K562 (cell line): Measurements from ENCODE around the gene CERS5. TPM values are rescaled to one million over a fixed set of nuclear protein-coding genes. Genes with fewer than 3 reads are reported as not detected.
A peak's percentile ranks its signal among the peaks of the same experiment; 100 is the strongest.

Experiments used
- ARID1B ChIP-seq: fragments of 450-650 bp; IDR thresholded peaks from 2 replicates; pipeline ENCODE4 v1.6.1; 2016; ENCODE audit warnings: antibody characterized with exemption, mild to moderate bottlenecking, inconsistent platforms
- C11orf30 ChIP-seq: fragments of 450-650 bp; IDR thresholded peaks from 2 replicates; pipeline ENCODE4 v1.6.1; 2016; ENCODE audit warnings: low read depth, mild to moderate bottlenecking
- CBFA2T3 ChIP-seq: fragments of 450-650 bp; IDR thresholded peaks from 2 replicates; pipeline ENCODE4 v1.6.1; 2017
- DPF2 ChIP-seq: fragments of 450-650 bp; IDR thresholded peaks from 2 replicates; pipeline ENCODE4 v1.6.1; 2016
- EP300 ChIP-seq: IDR thresholded peaks from 2 replicates; pipeline ENCODE4 v1.6.1; 2012; ENCODE audit warnings: low read length, improper control_type of control experiment
- FOXK2 ChIP-seq, 2 experiments: fragments of 450-650 bp; IDR thresholded peaks in 1 of 2; conservative IDR thresholded peaks in 1 of 2; 2 replicates each; pipeline ENCODE4 v1.6.1; 2016; ENCODE audit warnings: low read depth in 2 of 2, mild to moderate bottlenecking in 1 of 2
- GTF2F1 ChIP-seq: IDR thresholded peaks from 2 replicates; pipeline ENCODE4 v1.6.1; 2011; ENCODE audit warnings: low read depth, low read length, improper control_type of control experiment
- HCFC1 ChIP-seq: IDR thresholded peaks from 2 replicates; pipeline ENCODE4 v1.6.1; 2012; ENCODE audit warnings: low read depth, low read length, improper control_type of control experiment
- HDAC1 ChIP-seq, 2 experiments: fragments of 450-650 bp; IDR thresholded peaks; 2 replicates each; pipeline ENCODE4 v1.6.1; 2016 to 2017; ENCODE audit warnings: inconsistent platforms in 1 of 2, mild to moderate bottlenecking in 1 of 2, moderate library complexity in 1 of 2
- HDGF ChIP-seq: fragments of 450-650 bp; IDR thresholded peaks from 2 replicates; pipeline ENCODE4 v1.6.1; 2016
- LEF1 ChIP-seq: fragments of 450-650 bp; IDR thresholded peaks from 2 replicates; pipeline ENCODE4 v1.6.1; 2016; ENCODE audit warnings: mild to moderate bottlenecking
- NR2C2 ChIP-seq, 2 experiments: fragments of 200-800 bp in 1 of 2; sonication (Bioruptor generic) in 1 of 2; sonication (generic) in 1 of 2; formaldehyde crosslinking in 1 of 2; IDR thresholded peaks; 2 replicates each; pipeline versions ENCODE4 v1.6.1 to v1.8.0; 2016 to 2022; ENCODE audit warnings: mild to moderate bottlenecking in 1 of 2, missing compliant biosample characterization in 1 of 2, missing genetic modification characterization in 1 of 2, missing genetic modification reagents in 1 of 2
- RB1 ChIP-seq: fragments of 450-650 bp; IDR thresholded peaks from 2 replicates; pipeline ENCODE4 v1.6.1; 2017; ENCODE audit warnings: low read depth, mild to moderate bottlenecking
- RFX5 ChIP-seq: IDR thresholded peaks from 2 replicates; pipeline ENCODE4 v1.6.1; 2011; ENCODE audit warnings: low read depth, mild to moderate bottlenecking, improper control_type of control experiment, low read length
- SIRT6 ChIP-seq: IDR thresholded peaks from one replicate; pipeline ENCODE4 v1.6.1; 2012; ENCODE audit warnings: low read depth, mild to moderate bottlenecking, control low read depth, inconsistent platforms, low read length, moderate library complexity
- SMARCA4 ChIP-seq: fragments of 450-650 bp; IDR thresholded peaks from 2 replicates; pipeline ENCODE4 v1.6.1; 2016
- TCF3 ChIP-seq: sonication (generic); formaldehyde crosslinking; IDR thresholded peaks from 2 replicates; pipeline ENCODE4 v1.4.0; 2020; ENCODE audit warnings: mild to moderate bottlenecking, missing genetic modification reagents
- USF2 ChIP-seq: sonication (generic); formaldehyde crosslinking; IDR thresholded peaks from 2 replicates; pipeline ENCODE4 v1.5.0; 2020; ENCODE audit warnings: missing genetic modification reagents
- ZNF133 ChIP-seq: fragments of 250-450 bp; sonication (Bioruptor Pico); IDR thresholded peaks from 2 replicates; pipeline ENCODE4 v1.4.0; 2020; ENCODE audit warnings: mild to moderate bottlenecking
- ZNF444 ChIP-seq: fragments of 250-450 bp; sonication (Bioruptor Pico); IDR thresholded peaks from 2 replicates; pipeline ENCODE4 v1.4.0; 2020; ENCODE audit warnings: mild to moderate bottlenecking, moderate library complexity
- polyA plus RNA-seq, 8 experiments: library from polyadenylated mRNA; depleted of rRNA in 4 of 8; stranded (reverse) in 5 of 8; unstranded in 3 of 8; fragments of >200 nt; fragmentation: Nextera tagmentation in 2 of 8; fragmentation: Illumina TruSeq in 1 of 8; extraction: Ambion mirVana in 2 of 8; extraction: Trizol in 1 of 8; gene quantifications; 2 replicates each; pipeline versions ENCODE4 v1.2.1 to v1.2.3, GENCODE V29; 2011 to 2014; ENCODE audit warnings: inconsistent platforms in 1 of 8, missing spikeins in 1 of 8
- total RNA-seq, 7 experiments: library from RNA; depleted of rRNA in 6 of 7; stranded (reverse); fragments of >200 nt in 6 of 7; fragmentation: Illumina TruSeq in 2 of 7; extraction: Trizol in 2 of 7; gene quantifications; 2 replicates each; pipeline versions ENCODE4 v1.2.1 to v1.2.3, GENCODE V29; 2011 to 2021; ENCODE audit warnings: low replicate concordance in 1 of 7
- TF ChIP-seq, protein P1 (sequence below), 2 experiments: fragments of 250-450 bp in 1 of 2; fragments of 450-650 bp in 1 of 2; sonication (Bioruptor Pico) in 1 of 2; IDR thresholded peaks; 2 replicates each; pipeline versions ENCODE4 v1.6.1 to v1.8.0; 2016 to 2021; ENCODE audit warnings: mild to moderate bottlenecking in 2 of 2, moderate library complexity in 2 of 2, missing compliant biosample characterization in 1 of 2, missing genetic modification characterization in 1 of 2
- TF ChIP-seq, protein P2 (sequence below): fragments of 450-650 bp; conservative IDR thresholded peaks from 2 replicates; pipeline ENCODE4 v1.6.1; 2016; ENCODE audit warnings: missing genetic modification characterization, low read depth, mild to moderate bottlenecking, missing compliant biosample characterization, moderate library complexity
- TF ChIP-seq, protein P3 (sequence below): sonication (generic); formaldehyde crosslinking; IDR thresholded peaks from 2 replicates; pipeline ENCODE4 v1.8.0; 2022; ENCODE audit warnings: mild to moderate bottlenecking, missing genetic modification reagents

Gene CERS5
- total and polyA plus RNA-seq, 9 of the 15 experiments (the other 6 are each of a cell fraction or from before 2014, with no cell fraction given) = 6.1 to 47.5 (median 17.8) TPM

- TF ChIP-seq, protein P1, sequence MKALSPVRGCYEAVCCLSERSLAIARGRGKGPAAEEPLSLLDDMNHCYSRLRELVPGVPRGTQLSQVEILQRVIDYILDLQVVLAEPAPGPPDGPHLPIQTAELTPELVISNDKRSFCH (CRISPR knock-in tag; IDR thresholded peaks at IDR 0.05) = no peak
- TF ChIP-seq, protein P1 (tag; IDR thresholded peaks at IDR 0.05) = peak; percentile 36; the same call in 1 of the 2 replicates
- TF ChIP-seq DPF2 (peak; percentile 66), CBFA2T3 (peak; percentile 51), TCF3 (CRISPR knock-in tag) (peak; percentile 24; the same call in 1 of the 2 replicates), EP300 (peak; percentile 31; the same call in 1 of the 2 replicates), HCFC1 (0 out of 2 replicates have a peak, but pooled peaks have one; percentile 15), SMARCA4 (peak; percentile 34; the same call in 1 of the 2 replicates), USF2 (CRISPR knock-in tag) (no peak), RFX5 (peak; percentile 73), RB1 (no peak), ZNF133 (CRISPR knock-in tag) (no peak), HDGF (0 out of 2 replicates have a peak, but pooled peaks have one; percentile 56), HDAC1 (IDR thresholded peaks at IDR 0.05) (0 out of 4 replicates have a peak, but pooled peaks of 1 of the 2 experiments have one; percentile 36), LEF1 (0 out of 2 replicates have a peak, but pooled peaks have one; percentile 40), SIRT6 (no peak), ARID1B (peak; percentile 46; the same call in 1 of the 2 replicates), ZNF444 (CRISPR knock-in tag) (no peak), NR2C2 (CRISPR knock-in tag; IDR thresholded peaks at IDR 0.05) (no peak), NR2C2 (tag; IDR thresholded peaks at IDR 0.05) (peak; percentile 68; the same call in 1 of the 2 replicates), GTF2F1 (no peak), C11orf30 (peak; percentile 51), FOXK2 (conservative IDR thresholded peaks at IDR 0.05 in 1 of 2, IDR thresholded peaks at IDR 0.05 in 1 of 2; ENCODE audit: low read depth in 2 of 2) (peak in 1 of 2 experiments; percentile 28; a peak in 1 of 4 replicates)
- TF ChIP-seq, protein P2, sequence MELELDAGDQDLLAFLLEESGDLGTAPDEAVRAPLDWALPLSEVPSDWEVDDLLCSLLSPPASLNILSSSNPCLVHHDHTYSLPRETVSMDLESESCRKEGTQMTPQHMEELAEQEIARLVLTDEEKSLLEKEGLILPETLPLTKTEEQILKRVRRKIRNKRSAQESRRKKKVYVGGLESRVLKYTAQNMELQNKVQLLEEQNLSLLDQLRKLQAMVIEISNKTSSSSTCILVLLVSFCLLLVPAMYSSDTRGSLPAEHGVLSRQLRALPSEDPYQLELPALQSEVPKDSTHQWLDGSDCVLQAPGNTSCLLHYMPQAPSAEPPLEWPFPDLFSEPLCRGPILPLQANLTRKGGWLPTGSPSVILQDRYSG (tag) = 0 out of 2 replicates have a peak, but pooled peaks have one; percentile 43
- TF ChIP-seq, protein P3, sequence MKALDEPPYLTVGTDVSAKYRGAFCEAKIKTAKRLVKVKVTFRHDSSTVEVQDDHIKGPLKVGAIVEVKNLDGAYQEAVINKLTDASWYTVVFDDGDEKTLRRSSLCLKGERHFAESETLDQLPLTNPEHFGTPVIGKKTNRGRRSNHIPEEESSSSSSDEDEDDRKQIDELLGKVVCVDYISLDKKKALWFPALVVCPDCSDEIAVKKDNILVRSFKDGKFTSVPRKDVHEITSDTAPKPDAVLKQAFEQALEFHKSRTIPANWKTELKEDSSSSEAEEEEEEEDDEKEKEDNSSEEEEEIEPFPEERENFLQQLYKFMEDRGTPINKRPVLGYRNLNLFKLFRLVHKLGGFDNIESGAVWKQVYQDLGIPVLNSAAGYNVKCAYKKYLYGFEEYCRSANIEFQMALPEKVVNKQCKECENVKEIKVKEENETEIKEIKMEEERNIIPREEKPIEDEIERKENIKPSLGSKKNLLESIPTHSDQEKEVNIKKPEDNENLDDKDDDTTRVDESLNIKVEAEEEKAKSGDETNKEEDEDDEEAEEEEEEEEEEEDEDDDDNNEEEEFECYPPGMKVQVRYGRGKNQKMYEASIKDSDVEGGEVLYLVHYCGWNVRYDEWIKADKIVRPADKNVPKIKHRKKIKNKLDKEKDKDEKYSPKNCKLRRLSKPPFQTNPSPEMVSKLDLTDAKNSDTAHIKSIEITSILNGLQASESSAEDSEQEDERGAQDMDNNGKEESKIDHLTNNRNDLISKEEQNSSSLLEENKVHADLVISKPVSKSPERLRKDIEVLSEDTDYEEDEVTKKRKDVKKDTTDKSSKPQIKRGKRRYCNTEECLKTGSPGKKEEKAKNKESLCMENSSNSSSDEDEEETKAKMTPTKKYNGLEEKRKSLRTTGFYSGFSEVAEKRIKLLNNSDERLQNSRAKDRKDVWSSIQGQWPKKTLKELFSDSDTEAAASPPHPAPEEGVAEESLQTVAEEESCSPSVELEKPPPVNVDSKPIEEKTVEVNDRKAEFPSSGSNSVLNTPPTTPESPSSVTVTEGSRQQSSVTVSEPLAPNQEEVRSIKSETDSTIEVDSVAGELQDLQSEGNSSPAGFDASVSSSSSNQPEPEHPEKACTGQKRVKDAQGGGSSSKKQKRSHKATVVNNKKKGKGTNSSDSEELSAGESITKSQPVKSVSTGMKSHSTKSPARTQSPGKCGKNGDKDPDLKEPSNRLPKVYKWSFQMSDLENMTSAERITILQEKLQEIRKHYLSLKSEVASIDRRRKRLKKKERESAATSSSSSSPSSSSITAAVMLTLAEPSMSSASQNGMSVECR = peak; percentile 47; the same call in 1 of the 2 replicates
Observed at GRCh38 chr12:50110127-50110761, 56.9 kb downstream of the CERS5 start (continued).
